Calu3 (cell line): ENCODE measurements around the gene ZFPL1. TPM values are rescaled to one million over a fixed set of nuclear protein-coding genes. Genes with fewer than 3 reads are reported as not detected.
A peak's percentile ranks its signal among the peaks of the same experiment; 100 is the strongest.

Experiments
- BruUV-seq: library from RNA; stranded (reverse); fragments of 400-500 nt; replicated peaks from 2 replicates; lab custom pipeline; 2021; lab: Mats Ljungman, UMichigan
- CTCF ChIA-PET: fragments of 300-600 bp; sonication (Branson Sonifier 250); formaldehyde crosslinking; loops from one replicate; lab custom pipeline; 2022; ENCODE audit warnings: antibody characterized with exemption; lab: Charles Lee
- DNase-seq: peaks from one replicate; pipeline ENCODE4 v3.0.0; 2022
- H3K27ac Mint-ChIP-seq: one replicate; pipeline ENCODE4 v1.8.0; 2022; ENCODE audit warnings: mixed read lengths; ENCODE audit not compliant: unreplicated experiment
- H3K27me3 Mint-ChIP-seq: one replicate; pipeline ENCODE4 v1.8.0; 2022; ENCODE audit warnings: mixed read lengths; ENCODE audit not compliant: unreplicated experiment
- H3K36me3 Mint-ChIP-seq: one replicate; pipeline ENCODE4 v1.8.0; 2022; ENCODE audit warnings: mild to moderate bottlenecking, moderate library complexity, mixed read lengths; ENCODE audit not compliant: insufficient read depth, unreplicated experiment
- H3K4me1 Mint-ChIP-seq: one replicate; pipeline ENCODE4 v1.8.0; 2022; ENCODE audit warnings: mild to moderate bottlenecking, low read depth, mixed read lengths; ENCODE audit not compliant: unreplicated experiment
- H3K4me3 Mint-ChIP-seq: one replicate; pipeline ENCODE4 v1.8.0; 2022; ENCODE audit warnings: mild to moderate bottlenecking, low read depth, moderate library complexity, mixed read lengths; ENCODE audit not compliant: unreplicated experiment
- H3K9me3 Mint-ChIP-seq: one replicate; pipeline ENCODE4 v1.8.0; 2022; ENCODE audit warnings: low read depth, mixed read lengths; ENCODE audit not compliant: unreplicated experiment
- intact Hi-C: fragments of 100-400 bp; cut with micrococcal nuclease; formaldehyde crosslinking; loops from one replicate; pipeline ENCODE4 v1.10.0; 2022; ENCODE audit not compliant: unreplicated experiment
- total RNA-seq: library from RNA; stranded (reverse); gene quantifications from 2 replicates; pipeline ENCODE4 v1.2.3, GENCODE V29; 2022
- TF ChIP-seq, protein P1 (sequence below): fragments of 200-600 bp; IDR thresholded peaks from one replicate; pipeline ENCODE4 v1.8.0; 2022; ENCODE audit warnings: antibody characterized with exemption; ENCODE audit not compliant: unreplicated experiment

ZFPL1 gene
- total RNA-seq, 1 experiment from 2014 or later, result 47.6 TPM

DNA sequence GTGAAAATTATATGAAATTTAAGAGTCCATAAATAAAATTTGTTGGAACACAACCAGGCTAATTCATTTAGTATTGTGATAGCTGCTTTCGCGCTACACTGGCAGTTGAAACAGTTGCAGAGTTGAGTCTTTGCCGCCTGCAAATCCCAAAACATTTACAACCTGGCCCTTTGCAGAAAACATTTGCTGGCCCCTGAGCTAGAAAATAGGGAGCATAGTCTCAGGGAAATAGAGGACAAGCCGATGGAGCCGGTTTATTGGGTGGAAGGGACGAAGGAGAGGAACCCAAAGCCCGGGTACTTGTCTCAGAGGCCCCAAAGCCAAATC lies 43.5 kb upstream of the ZFPL1 start:
- Mint-ChIP-seq H3K27me3 (no peaks in the 10 kb centered on the region), H3K9me3 (no peaks in the 10 kb centered on the region), H3K27ac (peak overlapping the region; percentile 43), H3K4me1 (no peaks in the 10 kb centered on the region), H3K4me3 (peak overlapping the region; percentile 75), H3K36me3 (peaks cover 37% of the 10 kb centered on the region)
- DNase-seq, result no peak
- CTCF ChIA-PET, result interaction anchor here (1.1 to 1.2 kb wide), 3 partner anchors 22 to 82 kb away, joined by 3 to 5 read pairs (median 3); partner anchors contain the start of genes FAU and MRPL49
- no TSS peak for BruUV-seq
- intact Hi-C loops, result no loop called here
- TF ChIP-seq, protein P1, sequence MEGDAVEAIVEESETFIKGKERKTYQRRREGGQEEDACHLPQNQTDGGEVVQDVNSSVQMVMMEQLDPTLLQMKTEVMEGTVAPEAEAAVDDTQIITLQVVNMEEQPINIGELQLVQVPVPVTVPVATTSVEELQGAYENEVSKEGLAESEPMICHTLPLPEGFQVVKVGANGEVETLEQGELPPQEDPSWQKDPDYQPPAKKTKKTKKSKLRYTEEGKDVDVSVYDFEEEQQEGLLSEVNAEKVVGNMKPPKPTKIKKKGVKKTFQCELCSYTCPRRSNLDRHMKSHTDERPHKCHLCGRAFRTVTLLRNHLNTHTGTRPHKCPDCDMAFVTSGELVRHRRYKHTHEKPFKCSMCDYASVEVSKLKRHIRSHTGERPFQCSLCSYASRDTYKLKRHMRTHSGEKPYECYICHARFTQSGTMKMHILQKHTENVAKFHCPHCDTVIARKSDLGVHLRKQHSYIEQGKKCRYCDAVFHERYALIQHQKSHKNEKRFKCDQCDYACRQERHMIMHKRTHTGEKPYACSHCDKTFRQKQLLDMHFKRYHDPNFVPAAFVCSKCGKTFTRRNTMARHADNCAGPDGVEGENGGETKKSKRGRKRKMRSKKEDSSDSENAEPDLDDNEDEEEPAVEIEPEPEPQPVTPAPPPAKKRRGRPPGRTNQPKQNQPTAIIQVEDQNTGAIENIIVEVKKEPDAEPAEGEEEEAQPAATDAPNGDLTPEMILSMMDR, result no peak

DNA sequence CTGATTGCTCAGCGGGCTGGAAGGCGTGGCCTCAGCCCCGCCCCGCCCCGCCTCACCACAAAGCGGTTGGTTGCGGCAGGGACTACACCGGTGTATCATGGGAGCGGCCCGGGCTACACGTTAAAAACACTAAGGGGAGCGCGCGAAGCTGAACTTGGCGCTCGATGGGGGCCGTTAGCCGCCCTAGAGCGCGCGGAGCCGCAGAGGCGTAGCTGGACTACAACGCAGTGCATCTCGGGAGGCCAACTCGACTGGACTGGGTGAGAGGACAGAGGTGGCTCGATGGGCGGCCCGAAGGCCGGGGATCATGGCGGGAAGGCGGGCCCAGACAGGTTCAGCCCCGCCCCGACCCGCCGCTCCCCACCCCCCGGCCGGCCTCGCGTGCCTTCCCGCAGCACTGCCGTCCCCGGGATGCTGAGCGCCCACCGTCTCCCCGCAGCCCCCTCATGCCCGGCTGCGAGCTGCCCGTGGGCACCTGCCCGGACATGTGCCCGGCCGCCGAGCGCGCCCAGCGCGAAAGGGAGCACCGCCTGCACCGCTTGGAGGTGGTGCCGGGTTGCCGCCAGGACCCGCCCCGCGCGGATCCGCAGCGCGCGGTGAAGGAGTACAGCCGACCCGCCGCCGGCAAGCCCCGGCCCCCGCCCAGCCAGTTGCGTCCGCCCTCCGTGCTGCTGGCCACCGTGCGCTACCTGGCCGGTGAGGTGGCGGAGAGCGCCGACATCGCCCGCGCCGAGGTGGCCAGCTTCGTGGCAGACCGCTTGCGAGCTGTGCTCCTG lies 43.0 kb upstream of the ZFPL1 start, which contains the start of gene SAC3D1:
TSS of gene SAC3D1 (plus strand) at position 364 of the 776 bp plus-strand sequence. CDS start at position 447, 83 bp downstream.
- Mint-ChIP-seq H3K4me3 (peak within 1 kb of the TSS; percentile 75), H3K27me3 (no peaks in the 10 kb centered on the region), H3K36me3 (peaks cover 37% of the 10 kb centered on the region), H3K4me1 (no peaks in the 10 kb centered on the region), H3K9me3 (no peaks in the 10 kb centered on the region), H3K27ac (peak within 1 kb of the TSS; percentile 43)
- no TSS peak for BruUV-seq
- peak; percentile 94 for DNase-seq
- TF ChIP-seq, protein P1, result no peak
- intact Hi-C loops, result no loop called here
- CTCF ChIA-PET, result interaction anchor here (0.7 to 1.2 kb wide), 5 partner anchors 22 to 247 kb away, joined by 3 to 5 read pairs (median 3); partner anchors contain the start of genes FAU and MRPL49

DNA sequence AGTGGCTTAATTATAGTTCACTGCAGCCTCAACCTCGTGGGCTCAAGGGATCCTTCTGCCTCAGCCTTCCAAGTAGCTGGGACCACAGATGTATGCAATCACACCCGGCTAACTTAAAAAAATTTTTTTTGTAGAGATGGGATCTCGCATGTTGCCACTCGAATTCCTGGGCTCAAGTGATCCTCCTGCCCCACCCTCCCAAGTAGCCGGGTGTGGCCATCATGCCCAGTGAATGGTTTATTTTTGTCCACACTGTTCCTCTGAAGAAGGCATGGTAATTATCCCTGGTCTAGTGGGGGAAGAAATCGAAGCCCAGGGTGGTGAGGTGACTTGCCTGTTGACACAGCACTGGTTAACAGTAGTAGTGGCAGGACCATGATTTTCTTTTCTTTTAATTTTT lies 41.1 kb upstream of the ZFPL1 start:
- Mint-ChIP-seq H3K36me3 (peaks cover 37% of the 10 kb centered on the region), H3K9me3 (no peaks in the 10 kb centered on the region), H3K27ac (no peak overlapping the region), H3K27me3 (no peaks in the 10 kb centered on the region), H3K4me1 (no peaks in the 10 kb centered on the region), H3K4me3 (peak overlapping the region; percentile 75)
- CTCF ChIA-PET, result interaction anchor here (0.6 kb wide), 1 partner anchor 1437 kb away, joined by 5 read pairs; no protein-coding TSS in a partner anchor
- TF ChIP-seq, protein P1, result no peak
- BruUV-seq, result no TSS peak
- intact Hi-C loops, result no loop called here
- no peak for DNase-seq

DNA sequence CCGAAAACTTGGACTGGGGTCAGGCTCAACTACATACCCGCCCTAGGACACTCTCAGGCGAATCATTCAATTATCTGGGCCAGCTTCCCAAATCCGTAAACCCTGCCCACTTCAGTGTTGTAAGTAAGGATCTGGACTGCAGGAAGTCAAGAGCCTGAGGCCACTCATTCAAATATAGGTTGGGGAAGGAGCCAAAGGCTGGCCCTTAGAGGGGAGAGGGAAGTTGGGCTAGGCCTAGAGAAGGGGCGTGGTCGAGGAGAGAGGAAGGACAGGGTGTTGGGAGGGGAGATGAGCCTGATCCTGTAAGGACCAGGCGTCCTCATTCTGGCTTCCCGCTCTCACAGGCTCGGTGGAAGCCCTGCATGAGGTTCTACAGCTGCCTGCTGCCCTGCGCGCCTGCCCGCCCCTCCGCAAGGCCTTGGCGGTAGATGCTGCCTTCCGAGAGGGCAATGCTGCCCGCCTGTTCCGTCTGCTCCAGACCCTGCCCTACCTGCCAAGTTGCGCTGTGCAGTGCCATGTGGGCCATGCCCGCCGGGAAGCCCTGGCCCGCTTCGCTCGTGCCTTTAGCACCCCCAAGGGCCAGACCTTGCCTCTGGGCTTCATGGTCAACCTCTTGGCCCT lies 40.0 kb upstream of the ZFPL1 start:
- H3K27ac Mint-ChIP-seq, result no peak overlapping the region
- no peaks in the 10 kb centered on the region for H3K4me1 Mint-ChIP-seq
- TF ChIP-seq, protein P1, result no peak
- no peaks in the 10 kb centered on the region for H3K27me3 Mint-ChIP-seq
- BruUV-seq, result no TSS peak
- intact Hi-C loops, result no loop called here
- peaks cover 31% of the 10 kb centered on the region for H3K36me3 Mint-ChIP-seq
- CTCF ChIA-PET, result interaction anchor here (0.6 kb wide), 1 partner anchor 125 kb away, joined by 4 read pairs; no protein-coding TSS in a partner anchor
- DNase-seq, result no peak
- H3K9me3 Mint-ChIP-seq, result no peaks in the 10 kb centered on the region
- no peak overlapping the region for H3K4me3 Mint-ChIP-seq
